Measurements from ENCODE around the gene SMARCA5.
"Not testable (repeated sequence)": the region's sequence is repeated elsewhere in the genome, so short reads cannot be mapped to it uniquely, and the experiment has no call there.

SMARCA5 gene, protein sequence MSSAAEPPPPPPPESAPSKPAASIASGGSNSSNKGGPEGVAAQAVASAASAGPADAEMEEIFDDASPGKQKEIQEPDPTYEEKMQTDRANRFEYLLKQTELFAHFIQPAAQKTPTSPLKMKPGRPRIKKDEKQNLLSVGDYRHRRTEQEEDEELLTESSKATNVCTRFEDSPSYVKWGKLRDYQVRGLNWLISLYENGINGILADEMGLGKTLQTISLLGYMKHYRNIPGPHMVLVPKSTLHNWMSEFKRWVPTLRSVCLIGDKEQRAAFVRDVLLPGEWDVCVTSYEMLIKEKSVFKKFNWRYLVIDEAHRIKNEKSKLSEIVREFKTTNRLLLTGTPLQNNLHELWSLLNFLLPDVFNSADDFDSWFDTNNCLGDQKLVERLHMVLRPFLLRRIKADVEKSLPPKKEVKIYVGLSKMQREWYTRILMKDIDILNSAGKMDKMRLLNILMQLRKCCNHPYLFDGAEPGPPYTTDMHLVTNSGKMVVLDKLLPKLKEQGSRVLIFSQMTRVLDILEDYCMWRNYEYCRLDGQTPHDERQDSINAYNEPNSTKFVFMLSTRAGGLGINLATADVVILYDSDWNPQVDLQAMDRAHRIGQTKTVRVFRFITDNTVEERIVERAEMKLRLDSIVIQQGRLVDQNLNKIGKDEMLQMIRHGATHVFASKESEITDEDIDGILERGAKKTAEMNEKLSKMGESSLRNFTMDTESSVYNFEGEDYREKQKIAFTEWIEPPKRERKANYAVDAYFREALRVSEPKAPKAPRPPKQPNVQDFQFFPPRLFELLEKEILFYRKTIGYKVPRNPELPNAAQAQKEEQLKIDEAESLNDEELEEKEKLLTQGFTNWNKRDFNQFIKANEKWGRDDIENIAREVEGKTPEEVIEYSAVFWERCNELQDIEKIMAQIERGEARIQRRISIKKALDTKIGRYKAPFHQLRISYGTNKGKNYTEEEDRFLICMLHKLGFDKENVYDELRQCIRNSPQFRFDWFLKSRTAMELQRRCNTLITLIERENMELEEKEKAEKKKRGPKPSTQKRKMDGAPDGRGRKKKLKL

DNA sequence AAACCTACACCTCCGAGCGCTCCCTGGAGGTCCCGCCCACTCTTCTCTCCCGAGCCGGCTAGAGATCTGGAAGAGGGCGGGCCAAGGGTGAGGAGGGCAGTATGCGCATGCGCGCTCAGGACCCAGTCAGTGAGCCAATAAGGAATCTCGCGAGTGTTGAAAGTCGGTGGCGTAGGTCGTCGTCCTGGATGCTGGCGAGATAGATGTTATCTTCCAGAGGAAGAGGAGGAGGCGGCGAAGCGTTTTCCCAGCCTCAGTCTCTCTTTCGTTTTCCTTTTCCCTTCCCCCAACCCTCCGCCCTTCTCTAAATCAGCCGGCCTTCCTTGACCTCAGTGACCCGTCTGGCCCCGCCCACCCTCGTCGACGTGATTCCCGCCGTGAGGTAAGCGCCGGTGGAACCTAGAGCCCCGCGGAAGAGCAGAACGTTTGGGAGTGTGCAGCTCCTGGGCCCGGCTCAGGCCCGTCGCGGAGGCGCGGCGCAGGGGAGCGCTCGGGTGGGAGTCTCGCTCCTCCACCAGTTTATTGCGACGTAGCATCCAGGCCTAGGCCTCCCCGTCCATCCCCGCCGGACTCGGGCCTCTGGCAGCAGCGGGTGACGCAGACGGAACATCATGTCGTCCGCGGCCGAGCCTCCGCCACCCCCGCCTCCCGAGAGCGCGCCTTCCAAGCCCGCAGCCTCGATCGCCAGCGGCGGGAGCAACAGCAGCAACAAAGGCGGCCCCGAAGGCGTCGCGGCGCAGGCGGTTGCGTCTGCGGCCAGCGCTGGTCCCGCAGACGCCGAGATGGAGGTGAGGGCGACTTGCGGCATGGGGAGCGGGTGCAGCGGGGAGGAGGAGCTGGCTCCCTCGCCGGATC, at the start of gene SMARCA5:
Gene SMARCA5, plus strand, starts transcription at position 389 of the 855 bp plus-strand sequence. Its CDS starts 223 bp downstream, at position 612.
- peak; percentile 93 for DNase-seq

DNA sequence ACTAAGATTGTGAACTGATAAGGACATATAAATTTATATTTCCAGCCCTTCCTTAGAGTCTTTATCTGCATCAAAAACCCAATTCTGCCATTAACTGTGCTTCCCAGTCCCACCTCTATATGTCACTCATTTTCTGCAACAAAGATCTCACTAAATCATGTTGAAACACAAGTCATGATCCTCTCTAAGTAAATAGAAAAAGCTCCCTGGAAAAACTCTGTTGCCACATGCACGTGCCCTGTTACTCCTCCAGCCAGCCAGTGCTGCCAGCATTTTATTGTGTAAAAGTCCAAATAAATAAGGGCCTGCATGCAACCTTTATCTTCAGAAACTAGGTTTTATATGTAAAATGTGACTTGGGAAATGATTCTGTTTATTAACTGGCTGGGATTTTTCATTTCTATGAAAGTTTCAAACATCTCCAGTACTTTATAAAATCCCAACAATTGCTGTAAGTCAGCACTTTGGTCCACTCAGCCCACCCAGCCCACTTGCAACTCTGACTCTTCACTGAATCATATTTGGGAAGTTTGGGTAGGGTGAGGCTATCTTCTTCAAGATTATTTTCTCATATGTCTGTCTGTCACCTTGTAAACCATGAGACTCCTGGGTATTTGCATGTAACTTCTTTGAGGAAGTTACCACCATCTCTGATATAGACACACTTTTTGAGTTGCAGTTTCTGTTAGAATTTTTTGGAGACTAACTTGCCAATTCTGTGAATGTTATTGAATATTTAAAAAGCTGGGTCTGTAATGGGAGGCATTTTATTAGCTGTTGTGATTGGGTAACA, 40.0 kb upstream of the SMARCA5 start:
- no peak for DNase-seq

DNA sequence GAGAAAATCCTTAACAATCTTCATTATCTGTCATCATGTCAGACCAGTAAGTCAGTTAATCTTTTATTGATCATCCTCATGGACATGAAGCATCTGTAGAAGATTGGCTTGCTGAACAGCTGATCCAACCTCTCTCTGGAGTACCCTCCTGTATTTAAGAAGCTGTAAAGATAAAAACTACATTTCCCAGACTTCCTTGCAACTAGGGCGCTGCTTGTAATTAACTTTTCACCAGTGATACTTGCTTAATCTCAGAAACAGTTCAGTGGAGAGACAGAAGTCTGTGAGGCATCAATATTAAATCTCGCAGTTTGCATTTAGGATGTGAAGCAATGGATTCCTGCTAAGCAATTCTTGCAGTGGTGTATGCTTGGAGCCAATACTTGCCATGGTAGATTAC, 36.0 kb upstream of the SMARCA5 start:
- no peak for DNase-seq

DNA sequence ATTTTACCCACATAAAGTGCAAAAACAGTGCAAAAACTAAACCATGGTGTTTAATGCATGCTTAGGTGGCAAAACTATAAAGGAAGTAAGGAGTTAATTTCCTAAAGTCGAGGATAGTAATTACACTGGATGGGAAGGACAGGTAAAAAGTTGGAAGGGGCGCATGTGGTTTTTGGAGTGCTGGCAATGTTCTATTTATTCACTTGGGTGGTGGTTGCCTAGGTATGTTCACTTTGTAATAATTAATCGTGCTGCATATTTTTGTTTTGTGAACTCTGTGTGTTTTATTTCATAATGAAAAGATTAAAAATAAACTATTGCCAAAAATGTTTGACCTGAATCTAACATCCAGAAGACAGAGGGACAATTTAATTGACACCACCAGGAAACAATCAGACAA, 32.1 kb upstream of the SMARCA5 start:
- no peak for DNase-seq

DNA sequence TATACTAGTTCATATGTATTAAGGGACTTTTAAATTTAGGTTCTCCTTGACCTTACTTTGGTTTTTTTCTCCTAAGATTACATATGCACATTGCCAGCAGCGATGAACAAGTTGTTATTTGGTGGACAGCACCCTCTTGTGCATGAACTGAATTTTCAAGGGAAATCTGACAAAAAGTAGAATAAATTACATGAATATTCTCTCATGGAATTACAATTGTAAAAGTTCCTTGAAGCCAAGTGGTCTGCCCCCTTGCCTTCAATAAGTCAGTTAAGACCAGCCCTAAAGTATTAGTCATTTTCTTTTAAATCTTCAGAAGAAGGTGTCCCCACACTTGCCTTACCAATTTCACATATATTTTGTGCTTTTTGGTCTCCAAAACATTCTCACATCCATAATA, 30.7 kb upstream of the SMARCA5 start:
- DNase-seq, result peak; percentile 5

DNA sequence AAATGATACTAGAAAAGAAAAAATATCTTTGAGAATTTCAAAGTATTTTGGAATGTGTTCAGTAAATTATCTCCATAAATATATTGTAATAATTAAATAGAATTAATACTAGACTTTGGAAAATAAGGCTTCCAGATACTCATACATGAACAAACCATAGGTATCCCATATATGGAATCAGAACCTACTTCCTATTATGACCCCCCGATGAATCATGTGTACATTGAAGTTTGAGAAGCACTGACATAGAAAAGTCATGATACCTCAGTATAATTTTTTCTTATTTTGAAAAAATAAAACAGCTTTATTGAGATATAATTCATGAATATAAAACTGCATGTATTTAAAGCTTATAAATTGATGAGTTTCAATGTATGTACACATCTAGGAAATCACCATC, 27.2 kb upstream of the SMARCA5 start:
- DNase-seq, result no peak

DNA sequence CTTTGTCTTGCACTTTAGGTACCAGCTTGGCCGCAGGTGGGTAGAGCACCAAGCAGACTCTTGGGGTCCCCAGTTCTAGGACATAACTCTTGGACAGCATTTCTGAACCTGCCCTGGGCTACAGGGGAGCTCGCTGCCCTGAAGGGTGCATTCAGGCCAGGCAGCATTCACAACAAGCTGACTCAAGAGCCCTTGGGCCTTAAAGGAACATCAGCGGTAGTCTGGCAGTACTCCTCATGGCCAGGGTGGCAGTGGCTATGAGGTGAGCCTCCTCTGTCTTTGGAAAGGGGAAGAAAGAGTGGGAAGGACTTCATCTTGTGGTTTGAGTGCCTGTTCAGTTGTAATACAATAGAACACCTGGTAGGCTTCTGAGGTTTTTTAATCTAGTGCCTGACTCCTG, 24.8 kb upstream of the SMARCA5 start:
- no peak for DNase-seq

DNA sequence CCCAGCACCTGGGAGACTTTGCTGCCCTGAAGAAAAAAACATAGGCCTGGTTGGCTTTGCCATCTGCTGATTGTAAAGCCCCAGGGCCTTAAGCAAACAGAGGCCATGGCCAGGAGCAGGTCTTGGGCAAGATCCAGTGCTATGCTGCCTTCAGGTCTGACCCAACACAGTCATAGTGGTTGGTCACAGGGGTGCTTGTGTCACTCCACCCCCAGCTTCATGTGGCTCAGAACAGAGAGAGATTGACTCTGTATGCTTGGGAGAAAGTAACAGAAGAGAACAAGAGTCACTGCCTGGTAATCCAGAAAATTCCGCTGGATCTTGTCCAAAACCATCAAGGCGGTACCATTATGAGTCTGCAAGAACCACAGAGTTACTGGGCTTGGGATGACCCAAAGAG, 24.4 kb upstream of the SMARCA5 start:
- DNase-seq, result no peak

DNA sequence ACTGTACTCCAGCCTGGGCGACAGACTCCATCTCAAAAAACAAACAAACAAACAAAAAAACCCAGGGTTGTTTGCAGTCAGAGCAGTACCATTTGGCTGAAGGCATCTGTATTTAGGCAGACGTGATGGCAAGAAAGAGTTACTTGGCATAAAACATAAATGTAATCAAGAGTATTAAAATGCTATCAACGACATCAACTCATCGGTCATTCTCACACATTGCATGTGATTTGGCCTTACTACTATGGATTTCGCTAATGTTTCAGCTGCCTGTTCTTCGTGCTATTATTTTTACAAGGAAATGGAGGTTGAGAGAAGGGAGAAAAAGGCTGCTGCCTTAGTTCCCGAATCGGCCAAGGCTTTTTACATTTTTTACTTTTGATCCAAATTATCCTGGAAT, 15.5 kb upstream of the SMARCA5 start:
- DNase-seq, result no peak

DNA sequence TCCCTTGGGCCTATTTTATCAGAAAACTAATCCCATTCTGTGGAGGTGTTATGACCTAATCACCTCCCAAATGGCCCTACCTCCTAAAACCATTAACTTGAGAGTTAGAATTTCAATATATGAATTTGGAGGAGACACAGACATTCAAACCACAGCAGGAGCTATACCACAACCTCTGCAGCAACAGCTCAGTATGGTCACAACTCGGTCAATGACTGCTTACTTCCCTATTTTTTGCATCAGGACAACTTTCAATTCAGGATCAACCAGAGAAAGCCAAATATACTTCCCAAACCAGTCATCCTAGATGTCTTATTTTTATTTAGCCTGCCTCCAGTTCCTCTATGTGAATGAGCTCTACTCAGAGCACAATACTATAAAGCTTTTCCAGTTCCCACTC, 11.3 kb upstream of the SMARCA5 start:
- no peak for DNase-seq

DNA sequence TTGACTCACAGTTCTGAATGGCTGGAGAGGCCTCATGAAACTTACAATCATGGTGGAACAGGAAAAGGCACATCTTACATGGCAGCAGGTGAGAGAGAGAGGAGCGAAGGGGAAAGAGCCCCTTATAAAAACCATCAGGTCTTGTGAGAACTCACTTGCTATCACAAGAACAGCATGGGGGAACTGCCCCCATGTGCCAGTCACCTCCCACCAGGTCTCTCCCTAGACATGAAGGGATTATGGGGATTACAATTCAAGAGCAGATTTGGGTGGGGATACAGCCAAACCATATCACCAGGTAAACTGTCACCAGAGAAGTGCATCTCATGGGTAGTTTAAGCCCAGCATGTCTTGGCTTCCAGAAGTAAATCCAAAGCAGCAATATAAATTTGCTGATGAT, 7.5 kb upstream of the SMARCA5 start:
- DNase-seq, result no peak

DNA sequence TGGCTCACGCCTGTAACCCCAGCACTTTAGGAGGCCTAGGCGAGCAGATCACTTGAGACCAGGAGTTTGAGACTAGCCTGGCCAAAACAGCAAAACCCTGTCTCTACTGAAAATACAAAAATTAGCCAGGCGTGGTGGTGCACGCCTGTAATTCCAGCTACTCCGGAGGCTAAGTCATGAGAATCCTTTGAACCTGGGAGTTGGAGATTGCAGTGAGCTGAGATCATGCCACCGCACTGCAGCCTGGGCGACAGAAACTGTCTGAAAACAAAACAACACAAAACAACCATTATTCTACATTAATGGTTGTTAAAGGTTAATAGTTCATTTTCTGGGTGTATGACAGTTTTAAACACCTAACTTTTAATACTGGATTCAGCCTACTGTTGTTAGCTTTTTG, 1.6 kb upstream of the SMARCA5 start:
- no peak for DNase-seq

DNA sequence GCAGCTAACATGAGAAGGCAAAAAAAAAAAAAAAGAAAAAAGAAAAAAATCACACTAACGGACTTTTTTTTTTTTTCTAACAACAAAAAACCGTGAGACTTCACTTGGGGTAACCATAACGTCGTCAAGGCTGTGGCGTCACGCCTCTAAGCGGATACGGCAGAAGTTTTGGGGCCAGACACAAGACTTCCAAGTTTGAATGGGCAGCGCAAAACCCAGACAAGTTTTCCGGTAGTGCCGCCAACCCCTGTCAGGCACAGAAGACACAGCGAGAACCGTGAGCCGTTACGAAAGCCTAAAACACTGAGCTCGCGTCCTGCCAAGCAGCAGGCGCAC, 556 bp upstream of the SMARCA5 start:
- no peak for DNase-seq

DNA sequence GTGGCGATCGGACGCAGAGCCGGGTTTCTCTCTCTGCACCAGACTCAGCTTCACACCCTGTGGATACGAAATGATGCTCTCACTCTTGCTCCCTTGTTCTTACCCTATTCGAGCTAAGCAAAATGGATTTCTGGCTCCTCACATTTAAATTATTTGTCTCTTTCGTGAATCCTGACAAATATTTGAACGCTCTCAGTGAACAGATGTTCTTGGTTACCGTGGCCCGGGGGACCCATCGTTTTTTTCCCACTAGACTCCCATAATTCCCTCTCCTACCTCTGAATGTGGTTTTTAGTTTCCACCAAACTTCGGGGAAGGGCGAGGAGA, 630 bp downstream of the SMARCA5 start:
- no peak for DNase-seq

DNA sequence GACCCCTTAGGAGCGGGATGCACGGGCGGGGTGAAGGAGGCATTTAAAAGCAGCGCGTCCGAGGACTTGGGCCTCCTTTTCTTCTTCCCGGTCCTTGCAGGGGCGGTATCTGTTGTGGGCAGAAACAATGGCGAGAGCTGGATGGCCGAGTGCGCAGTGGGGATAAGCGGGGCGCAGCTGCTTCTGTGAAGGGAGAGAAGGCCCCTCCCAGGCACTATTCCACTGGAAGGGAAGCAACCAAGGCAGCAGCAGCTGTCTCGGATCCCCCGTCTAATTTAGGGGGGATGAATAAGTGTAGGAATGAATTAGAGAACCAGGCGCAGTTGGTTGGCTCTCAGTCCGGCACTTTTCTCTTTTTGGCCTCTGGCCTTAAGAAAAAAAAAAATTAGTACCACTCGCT, 995 bp downstream of the SMARCA5 start:
- DNase-seq, result peak; percentile 19

DNA sequence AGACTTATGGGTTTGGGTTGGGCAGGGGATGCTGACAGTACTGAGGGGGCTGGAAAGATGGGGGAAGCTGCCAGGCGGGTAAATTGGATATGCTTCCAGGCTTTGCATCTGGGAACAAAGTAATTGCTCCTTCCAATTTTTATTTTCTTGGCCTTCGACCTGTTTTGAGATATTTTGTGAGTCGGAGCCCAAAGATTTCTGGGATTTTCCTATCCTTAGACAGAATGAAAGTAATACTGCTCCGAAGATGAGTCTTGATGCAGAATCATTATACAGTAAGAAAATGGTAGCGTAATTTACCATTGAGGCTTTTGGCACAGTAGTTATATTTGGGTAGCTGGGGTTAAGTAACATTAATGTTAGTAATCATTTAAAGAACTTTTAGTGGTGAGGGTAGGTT, 1.4 kb downstream of the SMARCA5 start:
- no peak for DNase-seq

DNA sequence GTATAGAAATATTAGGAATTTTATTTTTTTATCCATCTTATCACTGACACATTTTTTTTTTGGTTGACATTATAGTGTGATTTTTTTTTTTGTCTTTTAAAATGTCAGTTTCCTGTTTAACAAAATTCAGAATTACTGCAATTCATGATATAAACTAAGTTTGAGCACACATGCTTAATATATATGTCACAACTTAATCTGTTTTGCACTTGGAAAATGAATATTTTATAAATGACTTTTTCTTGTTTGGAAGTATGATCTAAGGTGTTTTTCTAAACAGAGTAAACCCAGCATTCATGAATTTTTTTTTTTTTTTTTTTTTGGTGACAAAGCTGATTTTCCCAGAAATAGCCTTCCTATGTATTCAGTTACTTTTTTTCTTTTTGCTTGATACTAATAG, 2.4 kb downstream of the SMARCA5 start:
- no peak for DNase-seq

DNA sequence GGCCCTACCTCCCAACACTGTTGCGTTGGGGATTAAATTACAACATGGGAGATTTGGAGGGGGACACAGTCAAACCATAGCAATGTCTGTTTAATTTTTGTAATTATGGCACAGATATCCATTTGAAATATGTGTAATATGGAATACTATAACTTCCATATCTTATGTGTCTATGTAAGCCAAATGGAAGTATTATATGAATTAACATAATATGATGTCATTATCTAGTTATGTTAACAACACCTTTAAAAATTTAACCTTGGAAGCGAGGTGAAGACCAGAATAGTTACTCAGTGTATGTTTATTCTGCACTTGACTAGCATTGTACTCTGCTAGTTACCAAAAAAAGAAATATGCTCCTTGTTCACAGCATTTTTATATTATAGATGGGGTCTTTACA, 4.3 kb downstream of the SMARCA5 start:
- no peak for DNase-seq

DNA sequence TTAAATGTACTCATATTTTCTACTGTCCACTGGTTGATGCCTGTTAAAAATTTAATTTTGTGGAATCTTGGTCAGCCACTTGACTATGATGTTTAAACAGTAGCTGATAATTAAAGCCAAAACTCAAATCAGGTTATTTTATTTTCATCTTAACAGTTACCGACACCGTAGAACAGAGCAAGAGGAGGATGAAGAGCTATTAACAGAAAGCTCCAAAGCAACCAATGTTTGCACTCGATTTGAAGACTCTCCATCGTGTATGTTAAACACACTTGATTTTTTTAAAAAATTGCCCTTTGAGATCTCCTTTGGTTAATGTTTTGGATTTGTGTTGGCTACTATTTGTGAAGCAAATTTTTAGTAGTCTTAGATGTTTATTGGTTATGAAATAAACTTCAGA, 10.7 kb downstream of the SMARCA5 start:
- DNase-seq, result no peak

DNA sequence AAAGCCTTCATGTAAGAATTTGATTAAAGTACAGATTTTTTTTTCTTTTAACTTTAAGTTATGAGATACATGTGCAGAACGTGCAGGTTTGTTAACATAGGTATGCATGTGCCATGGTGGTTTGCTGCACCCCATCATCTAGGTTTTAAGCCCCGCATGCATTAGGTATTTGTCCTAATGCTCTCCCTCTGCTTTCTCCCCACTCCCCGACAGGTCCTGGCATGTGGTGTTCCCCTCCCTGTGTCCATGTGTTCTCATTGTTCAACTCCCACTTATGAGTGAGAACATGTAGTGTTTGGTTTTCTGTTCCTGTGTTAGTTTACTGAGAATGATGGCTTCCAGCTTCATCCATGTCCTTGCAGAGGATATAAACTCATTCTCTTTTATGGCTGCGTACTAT, 14.5 kb downstream of the SMARCA5 start:
- not testable (repeated sequence) for DNase-seq

DNA sequence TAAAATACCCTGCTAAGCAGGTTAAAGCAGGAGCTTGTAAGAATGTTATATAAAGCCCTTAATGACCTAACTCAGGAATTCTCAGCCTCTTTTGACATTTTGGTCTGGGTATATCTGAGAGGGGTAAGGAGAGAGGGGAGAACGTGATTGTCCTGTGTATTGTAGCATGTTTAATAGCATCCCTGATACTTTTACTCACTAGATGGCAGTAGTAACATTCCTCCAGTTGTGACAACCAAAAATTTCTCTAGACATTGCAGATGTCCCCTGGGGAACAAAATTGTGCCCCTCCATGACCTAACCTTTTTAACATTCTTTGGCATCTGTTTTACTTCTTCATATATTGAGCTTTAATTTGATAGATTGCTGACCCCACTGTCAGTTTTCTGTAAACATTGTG, 17.9 kb downstream of the SMARCA5 start:
- no peak for DNase-seq

DNA sequence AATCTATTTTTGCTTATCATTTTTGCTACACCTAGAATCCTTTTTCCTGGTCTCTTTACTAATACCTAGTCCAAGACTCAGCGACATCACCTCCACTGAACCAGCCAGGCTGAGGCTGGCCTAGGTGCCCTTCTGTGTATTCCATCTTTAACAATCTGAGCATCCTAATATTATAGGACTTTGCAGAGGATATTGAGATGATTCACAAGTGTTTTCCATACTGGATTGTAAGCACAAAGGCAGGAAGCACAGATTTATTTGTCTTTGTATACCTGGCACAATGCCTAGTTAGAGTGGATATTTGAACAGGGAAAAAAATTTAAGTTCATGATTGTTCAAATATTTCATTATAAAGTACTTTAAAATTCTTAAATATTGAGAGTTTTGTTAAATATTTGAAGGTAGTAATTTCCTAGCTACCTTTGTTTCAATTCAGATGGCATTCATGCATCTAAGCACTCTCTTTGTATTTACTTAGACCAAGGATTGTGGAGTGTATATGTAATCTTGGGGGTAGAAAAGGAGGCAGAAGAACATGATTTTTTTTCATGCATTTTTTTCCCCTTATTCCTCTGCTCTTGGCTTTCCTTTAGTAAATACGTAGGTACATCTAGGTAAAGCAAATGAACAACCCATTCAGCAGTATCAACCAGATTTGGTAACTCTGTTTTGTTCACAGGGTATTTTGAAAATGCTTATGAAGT, 18.4 kb downstream of the SMARCA5 start:
- no peak for DNase-seq

Measured in NCI-H226 (cell line).